GM18907 (cell line): ENCODE data around the gene LPIN1.
"Not testable (repeated sequence)": the region's sequence is repeated elsewhere in the genome, so short reads cannot be mapped to it uniquely, and the experiment has no call there.

Experiments used
- ATAC-seq: cut with Tn5 transposase; IDR thresholded peaks from one replicate; pipeline ENCODE4 v1.9.1; 2021; ENCODE audit warnings: mild to moderate bottlenecking, moderate library complexity; ENCODE audit not compliant: unreplicated experiment

LPIN1 gene

GRCh38 chr2:11759182-11759975, 12.9 kb downstream of the LPIN1 start:
- ATAC-seq: not testable (repeated sequence)

GRCh38 chr2:11761259-11761658, 14.8 kb downstream of the LPIN1 start:
- no peak for ATAC-seq

GRCh38 chr2:11762031-11762430, 15.6 kb downstream of the LPIN1 start:
- ATAC-seq: no peak

DNA sequence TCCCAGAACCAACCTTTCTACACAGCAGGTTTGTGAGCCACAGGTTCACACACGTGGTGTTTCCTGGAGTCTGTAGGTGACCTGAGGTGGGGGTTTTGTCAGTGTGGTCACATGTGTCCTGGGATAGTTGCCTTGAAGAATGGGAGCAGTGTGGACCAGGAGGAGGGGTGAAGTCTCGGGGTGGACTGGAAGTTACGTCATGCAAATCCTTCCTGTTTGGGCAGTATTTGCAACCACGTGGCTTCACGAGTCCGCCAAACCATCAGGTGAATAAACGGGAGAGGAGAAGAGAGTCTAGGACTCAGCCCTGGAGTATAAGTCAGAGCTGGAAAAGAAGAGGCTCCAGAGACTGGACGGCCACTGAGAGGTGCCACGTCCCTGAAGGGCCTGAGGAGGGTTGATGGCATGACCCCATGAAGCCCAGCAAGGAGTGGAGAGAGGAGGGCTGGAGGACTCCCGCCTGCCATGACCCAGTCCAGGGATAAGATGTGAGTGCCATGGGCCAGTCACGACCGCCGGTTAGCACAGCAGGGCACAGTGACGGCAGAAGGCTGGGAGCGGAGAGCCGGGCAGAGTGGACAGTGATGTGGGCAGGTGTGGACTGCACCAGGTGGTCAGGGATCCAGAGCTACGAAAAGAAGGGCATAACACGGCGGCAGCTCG, 16.5 kb downstream of the LPIN1 start:
- no peak for ATAC-seq

GRCh38 chr2:11764359-11764758, 17.9 kb downstream of the LPIN1 start:
- ATAC-seq: no peak

DNA sequence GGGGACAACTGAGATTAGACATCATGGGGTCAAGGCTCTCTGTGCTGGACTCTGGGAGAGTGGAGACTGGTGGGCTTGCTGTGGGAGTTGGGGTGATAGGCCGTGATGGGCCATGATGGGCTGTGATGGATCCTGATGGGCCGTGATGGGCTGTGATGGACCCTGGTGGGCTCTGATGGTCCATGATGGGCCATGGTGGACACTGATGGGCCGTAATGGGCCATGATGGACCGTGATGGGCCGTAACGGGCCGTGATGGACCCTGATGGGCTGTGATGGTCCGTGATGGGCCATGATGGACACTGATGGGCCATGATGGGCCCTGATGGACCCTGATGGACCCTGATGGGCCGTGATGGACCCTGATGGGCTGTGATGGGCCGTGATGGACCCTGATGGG, 18.5 kb downstream of the LPIN1 start:
- no peak for ATAC-seq

GRCh38 chr2:11765501-11765900, 19.1 kb downstream of the LPIN1 start:
- ATAC-seq: no peak

- no peak for ATAC-seq
These were observed 19.6 kb downstream of the LPIN1 start for GRCh38 chr2:11766016-11766415.

DNA sequence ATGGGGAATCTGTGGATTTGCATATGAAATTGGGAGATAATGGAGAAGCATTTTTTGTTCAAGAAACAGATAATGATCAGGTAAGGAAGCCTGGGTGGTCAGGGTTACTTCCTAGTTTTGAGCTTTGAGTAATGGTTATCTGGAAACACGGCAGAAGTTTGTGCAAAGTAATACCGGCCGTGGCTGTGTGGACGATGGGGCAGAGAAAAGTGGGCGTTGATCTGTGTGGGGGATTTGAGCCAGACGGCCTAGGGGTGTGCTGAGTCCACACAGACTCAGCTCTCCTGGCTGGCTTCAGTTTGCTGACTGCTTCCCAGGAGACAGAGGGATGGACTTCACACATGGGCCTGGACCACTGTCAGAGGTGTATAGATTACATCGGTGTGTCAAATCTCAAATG, 21.3 kb downstream of the LPIN1 start:
- ATAC-seq: no peak

DNA sequence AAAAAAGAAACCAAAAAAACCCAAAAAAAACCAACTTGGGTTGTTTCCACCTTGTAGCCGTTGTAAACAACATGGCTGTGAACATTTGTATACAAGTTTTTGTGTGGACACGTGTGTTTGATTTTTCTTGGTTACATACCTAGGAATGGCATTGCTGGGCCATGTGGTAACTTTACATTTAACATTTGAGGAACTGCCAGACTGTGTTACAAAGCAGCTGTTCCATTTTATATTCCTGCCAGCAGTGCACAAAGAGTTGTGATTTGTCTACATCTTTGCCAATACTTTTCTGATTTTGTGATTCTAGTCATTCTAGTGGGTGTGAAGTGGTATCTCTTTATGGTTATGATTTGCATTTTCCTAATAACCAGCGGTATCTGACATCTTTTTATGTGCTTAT, 22.5 kb downstream of the LPIN1 start:
- ATAC-seq: no peak

GRCh38 chr2:11769516-11769915, 23.1 kb downstream of the LPIN1 start:
- no peak for ATAC-seq

DNA sequence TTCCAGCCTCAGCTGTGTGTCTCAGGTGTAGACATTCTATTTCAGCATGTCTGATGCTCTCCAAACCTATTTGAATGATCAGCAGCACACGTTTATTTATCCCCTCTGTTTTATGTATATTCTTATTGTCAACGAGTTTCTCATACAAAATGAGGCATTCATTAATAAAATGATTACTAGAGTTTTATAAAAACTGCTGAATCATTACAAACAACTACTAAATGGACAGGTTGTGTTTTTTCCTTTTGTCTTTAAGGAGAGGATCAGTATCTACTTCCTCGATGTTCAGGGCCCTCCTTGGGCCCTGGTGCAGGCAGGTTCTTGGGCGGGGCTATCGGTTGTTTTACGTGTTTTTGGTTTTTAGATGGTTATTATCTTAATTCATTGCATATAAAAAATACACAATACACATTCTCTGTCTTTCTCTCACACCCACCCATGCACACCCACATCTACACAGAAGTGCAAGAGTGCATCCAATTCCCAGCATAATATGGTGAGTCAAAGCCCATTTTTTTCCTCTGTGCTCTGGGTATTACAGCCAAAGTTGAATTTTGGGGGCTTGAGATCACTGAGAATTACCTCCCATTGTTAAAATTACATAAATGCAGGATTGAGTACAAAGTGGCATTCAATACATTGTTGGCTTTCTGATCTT, 24.2 kb downstream of the LPIN1 start:
- no peak for ATAC-seq

DNA sequence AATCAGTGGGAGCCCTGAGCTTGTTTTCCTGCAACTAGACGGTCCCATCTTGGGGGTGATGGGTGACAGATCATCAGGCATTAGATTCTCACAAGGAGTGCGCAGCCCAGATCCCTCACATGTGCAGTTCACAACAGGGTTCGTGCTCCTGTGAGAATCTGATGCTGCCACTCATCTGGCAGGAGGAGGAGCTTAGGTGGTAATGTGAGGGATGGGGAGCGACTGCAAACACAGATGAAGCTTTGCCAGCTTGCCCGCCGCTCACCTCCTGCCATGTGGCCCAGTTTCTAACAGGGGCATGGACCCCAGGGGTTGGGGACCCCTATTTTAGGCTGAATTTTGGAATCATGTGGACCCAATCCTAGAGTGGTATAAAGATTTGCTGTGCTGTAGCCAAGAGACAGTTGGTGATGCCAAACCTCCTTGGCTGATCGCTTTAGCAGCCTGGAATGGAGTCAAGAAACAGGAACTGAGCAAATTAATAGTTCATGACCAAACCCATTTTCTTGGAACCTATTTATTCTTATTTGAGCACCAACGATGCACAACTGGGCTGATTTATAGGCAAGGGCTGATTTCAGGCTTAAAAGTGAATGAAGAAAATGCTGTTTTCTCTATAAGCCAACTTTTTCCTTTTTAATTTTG, 25.7 kb downstream of the LPIN1 start:
- no peak for ATAC-seq

DNA sequence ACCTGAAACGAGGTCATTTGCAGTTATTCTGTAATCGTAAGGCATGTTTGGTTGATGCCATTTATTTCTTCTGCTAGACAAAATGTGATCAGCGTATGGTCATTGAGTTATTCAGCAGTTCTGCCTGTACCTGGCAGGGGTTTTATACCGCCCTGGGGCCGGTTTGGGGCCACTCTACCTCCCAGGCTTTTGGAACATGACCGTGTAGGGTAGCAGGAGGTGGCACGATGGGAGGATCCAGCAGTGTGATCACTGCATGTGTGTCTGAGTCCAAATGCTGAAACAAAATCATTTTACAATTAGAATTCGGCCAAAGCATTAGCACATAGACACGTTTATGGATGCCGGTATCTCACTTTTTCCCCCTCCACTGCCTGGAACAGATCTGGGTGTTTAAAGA, 26.7 kb downstream of the LPIN1 start:
- no peak for ATAC-seq

DNA sequence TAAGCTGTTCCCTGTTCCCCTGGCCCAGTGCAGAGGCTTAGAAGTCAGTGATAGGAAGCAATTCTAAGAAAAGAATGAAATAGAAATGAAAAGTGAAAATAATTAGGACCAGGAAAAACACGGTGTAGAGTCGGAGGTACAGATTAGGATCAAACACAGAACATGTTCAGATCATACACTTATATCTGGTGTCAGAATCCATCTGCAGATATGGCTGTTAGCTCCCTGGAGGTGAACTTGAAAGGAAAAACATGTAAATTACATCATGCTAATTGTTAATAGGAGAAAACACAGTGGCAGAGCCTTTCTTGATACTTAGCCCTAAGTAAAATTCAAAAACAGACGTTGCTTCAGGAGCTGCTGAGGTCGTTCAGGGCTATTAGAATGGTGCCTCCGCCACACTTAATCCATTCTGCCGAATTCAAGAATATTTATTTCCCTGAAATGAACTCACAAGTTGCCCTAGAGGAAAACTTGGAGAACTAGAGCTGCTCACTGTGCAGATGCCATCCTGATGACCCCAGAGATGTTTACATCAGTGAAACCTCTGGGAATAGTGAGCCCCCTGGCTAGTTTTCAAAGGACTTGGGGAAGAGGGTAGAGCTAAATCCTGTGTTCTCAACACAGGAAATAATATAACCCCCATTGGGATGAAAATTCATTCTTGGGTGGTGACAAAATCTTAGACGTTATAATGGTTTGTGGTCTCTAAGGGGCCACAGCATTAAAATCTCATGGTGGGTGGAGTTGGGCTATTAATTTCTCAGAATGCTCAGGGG, 27.5 kb downstream of the LPIN1 start:
- ATAC-seq: no peak

- ATAC-seq: no peak
These were observed 28.2 kb downstream of the LPIN1 start for GRCh38 chr2:11774600-11774999.

DNA sequence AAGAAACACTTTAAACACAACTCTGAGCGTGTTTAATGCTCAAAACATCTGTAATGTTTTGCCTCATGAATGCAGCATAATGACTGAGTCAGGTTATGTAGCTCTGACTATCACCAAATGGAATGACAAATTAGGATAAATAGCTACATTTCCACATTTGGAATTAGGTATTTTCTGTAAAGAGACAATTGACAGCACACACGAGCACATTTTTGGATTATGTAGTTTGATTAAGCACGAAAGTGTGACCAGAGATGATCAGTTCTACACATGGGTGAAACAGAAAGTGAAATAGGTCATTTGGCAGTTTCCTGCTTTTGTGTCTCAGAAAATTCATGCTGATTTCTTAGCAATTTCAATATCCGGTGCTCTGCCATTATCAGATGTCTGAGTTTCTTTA, 29.0 kb downstream of the LPIN1 start:
- ATAC-seq: peak; percentile 86

DNA sequence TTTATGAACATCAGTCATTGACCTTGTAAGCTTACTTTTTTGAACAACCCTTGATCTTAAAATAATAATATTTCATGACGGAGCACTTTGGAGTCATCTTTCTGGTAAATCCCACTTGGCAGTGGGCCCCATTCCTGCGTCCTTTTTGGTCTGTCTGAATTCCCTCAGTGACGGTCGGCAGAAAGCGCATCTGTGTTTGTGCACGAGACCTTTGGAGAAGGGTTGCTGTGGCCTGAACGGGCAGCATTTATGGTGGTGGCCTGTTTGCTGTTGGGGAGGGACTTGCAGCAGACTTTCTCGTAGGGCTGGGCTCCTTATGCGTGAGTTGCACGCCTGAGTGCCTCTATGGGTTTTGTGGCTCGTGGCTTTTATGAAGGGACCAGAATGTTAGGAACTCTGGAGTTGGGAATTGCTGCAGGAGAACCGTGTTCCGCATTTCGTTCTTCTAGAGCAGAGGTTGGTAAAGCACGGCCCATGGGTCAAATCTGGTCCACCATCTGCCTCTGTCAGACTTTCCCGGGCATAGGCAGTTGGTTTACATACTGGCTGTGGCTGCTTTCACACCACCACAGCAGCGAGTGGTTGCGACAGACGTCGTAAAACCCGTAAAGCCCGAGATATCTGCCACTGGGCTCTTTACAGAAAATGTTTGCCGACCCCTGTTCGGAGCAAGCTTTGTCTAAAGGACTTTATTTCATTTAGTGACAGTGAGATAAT, 30.8 kb downstream of the LPIN1 start:
- no peak for ATAC-seq

DNA sequence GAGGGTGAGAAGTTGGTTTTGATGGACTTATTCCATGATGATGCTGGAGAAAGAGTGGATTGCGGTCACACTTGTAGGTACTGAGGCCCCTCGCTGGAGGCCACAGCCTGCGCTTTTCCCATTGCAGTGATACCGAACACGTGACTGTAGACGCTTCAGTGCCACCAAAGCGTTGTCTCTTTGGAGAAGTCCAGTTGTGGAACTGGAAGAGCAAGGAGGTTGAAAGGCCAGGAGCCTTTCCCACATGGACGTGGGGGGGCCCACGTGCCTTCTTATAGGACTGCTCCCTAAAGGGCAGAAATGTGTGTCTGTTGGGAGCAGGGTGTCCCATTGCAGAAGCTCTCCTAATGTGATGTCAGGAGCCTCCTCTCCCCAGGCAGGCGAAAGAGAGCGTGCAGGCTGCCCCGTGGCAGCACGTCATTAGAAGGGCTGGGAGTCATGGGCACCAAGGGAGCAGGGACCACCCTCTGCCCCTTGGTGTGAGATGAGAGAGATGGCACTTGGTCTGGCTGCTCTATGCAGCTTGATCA, 31.5 kb downstream of the LPIN1 start:
- ATAC-seq: no peak

GRCh38 chr2:11778416-11778815, 32.0 kb downstream of the LPIN1 start:
- ATAC-seq: no peak
